ENCODE data around the gene KIAA0825.

GRCh38 chr5:94130077-94130476 lies 488.3 kb downstream of the KIAA0825 start:
- TF ChIP-seq CTCF (IDR thresholded peaks at IDR 0.05) (no peak), POLR2AphosphoS5 (IDR thresholded peaks at IDR 0.05) (no peak)
